ENCODE measurements around the gene FBXO48.

DNA sequence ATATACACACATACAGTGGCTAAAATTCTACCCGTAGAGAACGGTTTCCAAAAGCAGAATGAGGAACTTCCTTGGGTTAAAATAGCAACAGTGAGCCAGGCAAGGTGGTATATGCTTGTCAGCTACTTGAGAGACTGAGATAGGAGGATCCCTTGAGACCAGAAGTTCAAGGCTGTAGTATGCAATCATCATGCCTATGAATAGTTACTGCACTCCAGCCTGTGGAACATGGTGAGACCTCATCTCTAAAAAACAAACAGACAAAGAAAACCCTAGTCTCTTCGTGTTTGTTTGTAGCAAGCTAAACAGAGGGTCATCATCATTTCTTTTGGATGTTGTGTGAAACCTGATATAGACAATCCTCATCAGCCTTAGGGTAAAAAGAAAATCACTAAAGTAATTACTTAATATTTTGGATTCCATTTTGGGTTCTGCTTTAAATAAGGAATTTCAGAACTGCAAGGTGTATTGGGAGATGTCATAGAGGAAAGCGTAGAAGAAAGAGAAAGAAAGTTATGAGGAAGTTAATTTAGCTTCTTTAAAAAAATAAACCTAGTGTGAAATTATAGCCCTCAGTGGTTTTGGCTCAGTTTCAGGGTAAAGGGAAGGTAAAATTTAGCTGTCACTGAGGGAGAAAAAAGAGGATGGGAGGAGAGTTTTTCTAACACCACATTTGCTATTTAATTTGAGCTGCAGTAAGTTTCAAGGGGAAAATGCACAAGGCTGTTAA lies 55.5 kb downstream of the FBXO48 start:
- TF ChIP-seq, protein P1, sequence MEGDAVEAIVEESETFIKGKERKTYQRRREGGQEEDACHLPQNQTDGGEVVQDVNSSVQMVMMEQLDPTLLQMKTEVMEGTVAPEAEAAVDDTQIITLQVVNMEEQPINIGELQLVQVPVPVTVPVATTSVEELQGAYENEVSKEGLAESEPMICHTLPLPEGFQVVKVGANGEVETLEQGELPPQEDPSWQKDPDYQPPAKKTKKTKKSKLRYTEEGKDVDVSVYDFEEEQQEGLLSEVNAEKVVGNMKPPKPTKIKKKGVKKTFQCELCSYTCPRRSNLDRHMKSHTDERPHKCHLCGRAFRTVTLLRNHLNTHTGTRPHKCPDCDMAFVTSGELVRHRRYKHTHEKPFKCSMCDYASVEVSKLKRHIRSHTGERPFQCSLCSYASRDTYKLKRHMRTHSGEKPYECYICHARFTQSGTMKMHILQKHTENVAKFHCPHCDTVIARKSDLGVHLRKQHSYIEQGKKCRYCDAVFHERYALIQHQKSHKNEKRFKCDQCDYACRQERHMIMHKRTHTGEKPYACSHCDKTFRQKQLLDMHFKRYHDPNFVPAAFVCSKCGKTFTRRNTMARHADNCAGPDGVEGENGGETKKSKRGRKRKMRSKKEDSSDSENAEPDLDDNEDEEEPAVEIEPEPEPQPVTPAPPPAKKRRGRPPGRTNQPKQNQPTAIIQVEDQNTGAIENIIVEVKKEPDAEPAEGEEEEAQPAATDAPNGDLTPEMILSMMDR (conservative IDR thresholded peaks at IDR 0.05; ENCODE audit: low read length), result no peak
- TF ChIP-seq EZH2phosphoT487 (IDR thresholded peaks at IDR 0.05; ENCODE audit: borderline replicate concordance, low read depth, low read length), result no peak
